ENCODE measurements around the gene FAN1.

Gene FAN1

DNA sequence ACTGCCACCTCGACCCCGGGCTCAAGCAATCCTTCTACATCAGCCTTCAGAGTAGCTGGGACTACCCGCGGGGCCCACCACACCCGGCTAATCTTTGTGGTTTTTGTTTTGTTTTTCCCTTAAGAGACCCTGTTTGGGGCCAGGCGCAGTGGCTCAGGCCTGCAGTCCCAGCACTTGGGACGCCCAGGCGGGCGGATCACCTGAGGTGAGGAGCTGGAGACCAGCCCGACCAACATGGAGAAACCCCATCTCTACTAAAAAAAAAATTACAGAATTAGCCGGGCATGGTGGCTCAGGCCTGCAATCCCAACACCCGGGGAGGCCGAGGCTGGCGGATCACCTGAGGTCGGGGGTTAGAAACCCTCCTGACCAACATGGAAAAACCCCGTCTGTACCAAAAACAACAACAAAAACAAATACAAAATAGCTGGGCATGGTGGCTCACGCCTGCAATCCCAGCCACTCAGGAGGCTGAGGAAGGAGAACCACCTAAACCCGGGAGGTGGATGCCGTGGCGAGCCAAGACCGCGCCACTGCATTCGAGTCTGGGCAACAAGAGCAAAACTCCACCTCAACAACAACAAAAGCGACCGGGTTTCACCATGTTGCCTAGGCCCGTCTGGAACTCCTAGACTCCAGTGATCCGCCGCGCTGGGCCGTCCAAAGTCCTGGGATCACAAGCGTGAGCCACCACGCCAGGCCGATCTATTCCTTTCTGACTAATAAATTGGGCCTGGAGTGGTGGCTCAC lies 8.1 kb upstream of the FAN1 start:
- Histone ChIP-seq H3K27me3 (no peaks in the 10 kb centered on the region), H3K4me1 (no peaks in the 10 kb centered on the region), H3K9me3 (no peaks in the 10 kb centered on the region), H3K36me3 (no peaks in the 10 kb centered on the region), H3K4me3 (ENCODE audit: low read depth, low read length) (no peak overlapping the region)
- DNase-seq, result no peak
- no peak for TF ChIP-seq CTCF (IDR thresholded peaks at IDR 0.05; ENCODE audit: low read depth, low read length)

DNA sequence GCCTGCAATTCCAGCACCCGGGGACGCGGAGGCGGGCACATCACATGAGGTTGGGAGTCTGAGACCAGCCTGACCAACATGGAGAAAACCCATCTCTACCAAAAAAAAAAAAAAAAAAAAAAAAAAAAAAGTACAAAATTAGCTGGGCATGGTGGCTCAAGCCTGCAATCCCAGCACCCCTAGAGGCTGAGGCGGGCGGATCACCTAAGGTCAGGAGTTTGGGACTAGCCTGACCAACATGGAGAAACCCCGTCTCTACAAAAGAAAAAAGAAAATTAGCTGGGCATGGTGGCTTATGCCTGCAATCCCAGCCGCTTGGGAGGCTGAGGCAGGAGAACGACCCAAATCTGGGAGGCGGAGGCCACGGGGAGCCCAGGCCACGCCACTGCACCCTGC lies 7.5 kb upstream of the FAN1 start:
- Histone ChIP-seq H3K4me3 (ENCODE audit: low read depth, low read length) (no peak overlapping the region), H3K27me3 (no peaks in the 10 kb centered on the region), H3K9me3 (no peaks in the 10 kb centered on the region), H3K36me3 (no peaks in the 10 kb centered on the region), H3K4me1 (no peaks in the 10 kb centered on the region)
- DNase-seq, result no peak
- no peak for TF ChIP-seq CTCF (IDR thresholded peaks at IDR 0.05; ENCODE audit: low read depth, low read length)

- Histone ChIP-seq H3K4me3 (ENCODE audit: low read depth, low read length) (no peak overlapping the region), H3K27me3 (no peaks in the 10 kb centered on the region), H3K36me3 (no peaks in the 10 kb centered on the region; the same call in 1 of the 2 replicates), H3K4me1 (no peaks in the 10 kb centered on the region), H3K9me3 (no peaks in the 10 kb centered on the region; the same call in 1 of the 2 replicates)
- no peak for TF ChIP-seq CTCF (IDR thresholded peaks at IDR 0.05; ENCODE audit: low read depth, low read length)
- DNase-seq, result no peak
These were observed 1.8 kb upstream of the FAN1 start for GRCh38 chr15:30901889-30902288.

GRCh38 chr15:30904812-30905211 lies 1.1 kb downstream of the FAN1 start:
- Histone ChIP-seq H3K36me3 (no peaks in the 10 kb centered on the region; the same call in none of the 2 replicates), H3K4me3 (ENCODE audit: low read depth, low read length) (peak overlapping the region; percentile 60; the same call in 1 of the 2 replicates), H3K9me3 (no peaks in the 10 kb centered on the region; the same call in 1 of the 2 replicates), H3K27me3 (no peaks in the 10 kb centered on the region), H3K4me1 (no peaks in the 10 kb centered on the region)
- no peak for TF ChIP-seq CTCF (IDR thresholded peaks at IDR 0.05; ENCODE audit: low read depth, low read length)
- no peak for DNase-seq

DNA sequence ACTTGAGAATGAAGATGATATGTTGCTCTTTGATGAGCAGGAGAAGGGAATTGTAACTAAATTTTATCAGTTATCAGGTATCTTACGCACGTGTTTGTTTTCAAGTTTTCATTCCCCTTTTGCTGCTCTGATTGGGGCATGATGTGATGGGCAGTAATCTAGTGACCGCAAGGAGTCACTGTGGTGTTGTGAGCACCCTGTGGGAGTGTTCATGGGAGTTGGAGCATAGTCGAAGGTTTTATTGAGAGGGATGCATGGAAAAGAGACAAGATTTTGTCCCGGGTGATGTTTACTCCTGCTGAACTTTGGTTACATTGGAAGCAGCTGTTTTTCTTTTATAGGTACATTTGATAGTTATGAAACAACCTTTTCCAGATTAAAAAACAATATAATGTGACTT lies 2.1 kb downstream of the FAN1 start:
- no peaks in the 10 kb centered on the region; the same call in none of the 2 replicates for H3K36me3 ChIP-seq
- H3K9me3 ChIP-seq, result no peaks in the 10 kb centered on the region; the same call in 1 of the 2 replicates

More for the DNA sequence above, 2.1 kb downstream of the FAN1 start:
- Histone ChIP-seq H3K4me1 (no peaks in the 10 kb centered on the region), H3K4me3 (ENCODE audit: low read depth, low read length) (no peak overlapping the region), H3K27me3 (no peaks in the 10 kb centered on the region)
- DNase-seq, result no peak
- TF ChIP-seq CTCF (IDR thresholded peaks at IDR 0.05; ENCODE audit: low read depth, low read length), result peak; percentile 12; the same call in 1 of the 2 replicates

Data from BE2C (cell line).